ENCODE measurements around the gene MESP1. TPM values are rescaled to one million over a fixed set of nuclear protein-coding genes. Genes with fewer than 3 reads are reported as not detected.

MESP1 gene
- total and polyA plus RNA-seq, 2 of the 4 experiments (the other 2 are of a cell fraction), result under 0.01 to 0.10 TPM

GRCh38 chr15:89723031-89723430 lies 28.0 kb downstream of the MESP1 start:
- Histone ChIP-seq H3K4me3 (ENCODE audit: insufficient read depth, low read depth, low read length) (no peak overlapping the region), H4K91ac (ENCODE audit: insufficient read depth, low read depth, low read length) (no peak overlapping the region), H3K18ac (ENCODE audit: low read depth, low read length) (no peak overlapping the region), H2AK9ac (replicated peaks; ENCODE audit: low read depth, low read length, poor library complexity) (no peak overlapping the region), H2BK15ac (ENCODE audit: low read depth, low read length) (no peak overlapping the region), H4K5ac (ENCODE audit: low read depth, low read length) (no peak overlapping the region), H3K4me2 (ENCODE audit: low read depth, low read length) (no peak overlapping the region), H3K27me3 (ENCODE audit: control insufficient read depth, insufficient read depth, low read length) (peaks cover 24% of the 10 kb centered on the region), H3K79me1 (ENCODE audit: low read depth in 1 of 2, low read length in 2 of 2) (no peaks in the 10 kb centered on the region), H2BK20ac (ENCODE audit: low read depth, low read length) (no peak overlapping the region), H3K23ac (ENCODE audit: low read depth, low read length) (no peak overlapping the region), H4K20me1 (ENCODE audit: insufficient read depth, low read length) (no peaks in the 10 kb centered on the region), H4K8ac (ENCODE audit: low read depth in 2 of 2, low read length in 2 of 2) (no peak overlapping the region), H3K9me1 (ENCODE audit: insufficient read depth, low read length) (no peaks in the 10 kb centered on the region), H2BK5ac (ENCODE audit: low read depth, low read length, poor library complexity, severe bottlenecking) (no peak overlapping the region), H2BK120ac (ENCODE audit: low read depth, low read length) (no peak overlapping the region), H3K56ac (ENCODE audit: extremely low read depth, insufficient read depth, low read length) (no peak overlapping the region), H3K36me3 (ENCODE audit: control insufficient read depth, insufficient read depth, low read length) (no peaks in the 10 kb centered on the region), H3K14ac (replicated peaks; ENCODE audit: low read depth, low read length) (no peak overlapping the region), H2AK5ac (ENCODE audit: low read depth, low read length) (no peak overlapping the region), H2AFZ (replicated peaks; ENCODE audit: low read length, poor library complexity) (no peak overlapping the region), H3K9me3 (ENCODE audit: control insufficient read depth, insufficient read depth, low read length) (peaks cover 10% of the 10 kb centered on the region; the same call in 1 of the 2 replicates), H3K9ac (ENCODE audit: low read depth, low read length) (no peak overlapping the region), H3K27ac (ENCODE audit: insufficient read depth, low read length) (no peak overlapping the region), H3K4me1 (ENCODE audit: control insufficient read depth, insufficient read depth, low read length) (no peaks in the 10 kb centered on the region), H3K4ac (ENCODE audit: low read depth, low read length) (no peak overlapping the region)
- ChIA-PET CTCF (no interaction called here), POLR2A (ENCODE audit: unreplicated experiment) (no interaction called here)
- TF ChIP-seq MAFK (IDR thresholded peaks at IDR 0.05; ENCODE audit: low read depth, low read length), result no peak
- TF ChIP-seq SMC3 (IDR thresholded peaks at IDR 0.05; ENCODE audit: low read depth, low read length), result no peak
- no peak for TF ChIP-seq MXI1 (IDR thresholded peaks at IDR 0.05; ENCODE audit: borderline replicate concordance, low read depth, low read length)
- no peak for TF ChIP-seq RAD21 (IDR thresholded peaks at IDR 0.05; ENCODE audit: low read length)
- TF ChIP-seq ELK1 (IDR thresholded peaks at IDR 0.05; ENCODE audit: borderline replicate concordance, low read depth, low read length), result no peak
- no peak for TF ChIP-seq POLR2A (IDR thresholded peaks at IDR 0.05; ENCODE audit: low read depth, low read length)
- TF ChIP-seq CEBPB (IDR thresholded peaks at IDR 0.05; ENCODE audit: low read depth, low read length), result no peak
- no peak for TF ChIP-seq RCOR1 (IDR thresholded peaks at IDR 0.05; ENCODE audit: insufficient replicate concordance, low read length)
- DNase-seq (no peak), ATAC-seq (ENCODE audit: low read depth) (no peak)
- dilution Hi-C loops (cut with HindIII; ENCODE audit: low sequenced_read_pairs, unreplicated experiment), result no loop called here
- no CpG with 5 or more reads among the region's 3 CpGs for WGBS, 2 experiments (ENCODE audit: extremely low coverage in 2 of 2, insufficient read length in 1 of 2)
- BruUV-seq (replicated peaks), result no TSS peak
- in situ Hi-C loops (cut with MboI; ENCODE audit: low sequenced_read_pairs), result no loop called here
- intact Hi-C loops (cut with micrococcal nuclease), result no loop called here
